Fibroblast of the aortic adventitia (primary cell): Measurements from ENCODE around the gene PIM3. TPM values are rescaled to one million over a fixed set of nuclear protein-coding genes. Genes with fewer than 3 reads are reported as not detected.

ENCODE experiments used
- DNase-seq: peaks from one replicate; pipeline ENCODE4 v3.0.0-alpha.2; 2010; ENCODE audit warnings: low read depth
- H3K4me3 ChIP-seq: 2 replicates; pipeline ENCODE4 v1.5.1; 2011; ENCODE audit warnings: low read depth, mild to moderate bottlenecking, control low read depth, low read length, moderate library complexity
- total RNA-seq: library from RNA; depleted of rRNA; stranded (reverse); fragments of >200 nt; gene quantifications from 2 replicates; pipeline ENCODE4 v1.2.3, GENCODE V29; 2012; ENCODE audit warnings: low replicate concordance
- TF ChIP-seq, protein P1 (sequence below): IDR thresholded peaks from 2 replicates; pipeline ENCODE4 v1.5.1; 2011; ENCODE audit warnings: mild to moderate bottlenecking, low read length, control low read depth, inconsistent platforms; ENCODE audit not compliant: insufficient read depth

Gene PIM3
- total RNA-seq, 1 donor, result 15.2 TPM

DNA sequence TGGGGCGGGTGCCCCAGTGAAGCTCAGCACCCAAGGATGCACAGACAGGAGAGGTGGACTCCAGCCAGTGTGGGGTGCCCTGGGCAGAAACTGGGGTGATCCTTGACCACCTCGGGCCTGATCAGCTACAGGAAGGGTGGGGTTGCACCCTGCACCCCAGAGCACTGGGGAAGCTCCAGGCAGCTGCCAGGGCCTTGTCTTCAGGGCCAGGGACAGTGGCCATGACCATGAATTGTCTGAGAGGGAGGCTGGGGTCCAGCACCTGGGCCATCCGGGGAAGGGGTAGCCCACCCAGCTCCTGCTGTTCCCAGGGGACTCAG, 34.4 kb downstream of the PIM3 start:
- TF ChIP-seq, protein P1, sequence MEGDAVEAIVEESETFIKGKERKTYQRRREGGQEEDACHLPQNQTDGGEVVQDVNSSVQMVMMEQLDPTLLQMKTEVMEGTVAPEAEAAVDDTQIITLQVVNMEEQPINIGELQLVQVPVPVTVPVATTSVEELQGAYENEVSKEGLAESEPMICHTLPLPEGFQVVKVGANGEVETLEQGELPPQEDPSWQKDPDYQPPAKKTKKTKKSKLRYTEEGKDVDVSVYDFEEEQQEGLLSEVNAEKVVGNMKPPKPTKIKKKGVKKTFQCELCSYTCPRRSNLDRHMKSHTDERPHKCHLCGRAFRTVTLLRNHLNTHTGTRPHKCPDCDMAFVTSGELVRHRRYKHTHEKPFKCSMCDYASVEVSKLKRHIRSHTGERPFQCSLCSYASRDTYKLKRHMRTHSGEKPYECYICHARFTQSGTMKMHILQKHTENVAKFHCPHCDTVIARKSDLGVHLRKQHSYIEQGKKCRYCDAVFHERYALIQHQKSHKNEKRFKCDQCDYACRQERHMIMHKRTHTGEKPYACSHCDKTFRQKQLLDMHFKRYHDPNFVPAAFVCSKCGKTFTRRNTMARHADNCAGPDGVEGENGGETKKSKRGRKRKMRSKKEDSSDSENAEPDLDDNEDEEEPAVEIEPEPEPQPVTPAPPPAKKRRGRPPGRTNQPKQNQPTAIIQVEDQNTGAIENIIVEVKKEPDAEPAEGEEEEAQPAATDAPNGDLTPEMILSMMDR, result no peak
- no peak for DNase-seq
- H3K4me3 ChIP-seq, result no peak overlapping the region

DNA sequence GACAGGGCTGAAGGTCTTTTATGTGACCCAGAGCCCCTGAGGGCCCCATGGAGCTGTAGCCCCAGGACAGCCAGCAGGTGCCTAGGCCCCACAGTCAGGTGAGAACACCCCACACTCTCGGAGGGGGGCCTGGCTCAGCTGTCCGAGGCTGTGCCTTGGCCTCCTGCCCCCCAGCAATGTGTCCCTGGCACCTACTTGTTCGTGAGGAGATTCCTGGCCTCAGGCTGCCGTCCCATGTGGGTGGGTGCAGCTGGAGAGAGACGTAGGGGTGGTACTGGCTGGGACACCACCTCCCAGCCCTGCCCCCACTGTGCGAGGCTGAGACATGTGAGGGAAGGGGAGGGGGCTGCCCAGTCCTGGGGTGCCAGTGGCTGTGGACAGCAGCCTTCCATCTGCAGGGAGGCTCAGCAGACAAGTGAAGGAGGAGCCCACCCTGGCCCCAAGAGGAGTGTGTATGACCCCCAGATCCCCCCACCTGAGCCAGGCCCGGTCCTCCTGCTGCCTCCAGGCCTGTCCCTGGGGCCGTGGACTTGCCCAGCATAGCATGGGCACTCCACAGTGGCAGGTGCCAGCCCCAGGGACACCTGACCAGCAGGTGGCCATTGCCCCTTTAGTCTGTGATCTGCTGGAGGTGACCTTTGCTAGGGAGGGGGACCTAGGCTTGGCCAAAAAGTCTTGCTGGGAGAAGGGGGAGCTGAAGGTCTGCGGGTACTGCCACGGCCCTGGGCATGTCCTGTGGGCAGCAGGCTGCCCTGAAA, 35.0 kb downstream of the PIM3 start:
- TF ChIP-seq, protein P1, result no peak
- H3K4me3 ChIP-seq, result no peak overlapping the region
- DNase-seq, result no peak

- TF ChIP-seq, protein P1, result no peak
- H3K4me3 ChIP-seq, result no peak overlapping the region
- DNase-seq, result no peak
These were observed 35.5 kb downstream of the PIM3 start for GRCh38 chr22:49996119-49996517.

DNA sequence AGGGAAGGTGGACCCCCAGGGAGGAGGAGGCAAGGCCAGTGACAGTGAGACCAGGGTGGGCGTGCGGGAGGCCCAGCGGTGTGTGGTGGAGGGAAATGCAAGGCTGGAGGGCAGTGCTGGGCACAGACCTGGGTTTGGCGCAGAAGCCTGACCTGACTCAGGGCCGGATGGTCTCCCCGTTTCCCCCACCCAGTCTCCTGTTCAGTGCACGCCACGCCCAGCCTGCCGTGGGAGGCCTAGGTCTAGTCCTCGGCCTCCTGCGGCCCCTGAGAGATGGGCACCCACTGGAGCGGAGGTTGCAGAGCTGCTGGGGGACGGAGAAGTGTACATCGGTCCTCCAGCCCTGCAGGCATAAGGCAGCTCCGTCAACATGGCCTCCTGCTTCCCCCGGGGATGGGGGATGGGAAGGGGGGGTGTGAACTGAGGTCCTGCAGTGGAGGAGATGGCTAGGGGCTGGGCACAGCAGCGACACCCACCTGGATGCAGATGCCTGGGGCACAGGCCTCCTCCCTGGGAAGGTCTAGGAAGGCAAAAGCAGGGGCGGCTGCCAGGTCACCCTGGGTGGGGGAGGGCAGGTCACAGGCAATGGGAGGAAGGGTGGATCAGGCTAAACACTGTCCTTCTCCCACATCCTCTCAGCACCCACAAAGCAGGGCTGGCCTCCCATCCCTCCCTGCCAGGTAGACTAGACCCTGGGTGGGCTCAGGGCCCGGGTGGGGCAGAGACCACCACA, 36.1 kb downstream of the PIM3 start:
- TF ChIP-seq, protein P1, result no peak
- no peak for DNase-seq
- no peak overlapping the region for H3K4me3 ChIP-seq

- no peak for DNase-seq
- no peak overlapping the region for H3K4me3 ChIP-seq
- TF ChIP-seq, protein P1, result no peak
These were observed 36.7 kb downstream of the PIM3 start for GRCh38 chr22:49997251-49997599.

DNA sequence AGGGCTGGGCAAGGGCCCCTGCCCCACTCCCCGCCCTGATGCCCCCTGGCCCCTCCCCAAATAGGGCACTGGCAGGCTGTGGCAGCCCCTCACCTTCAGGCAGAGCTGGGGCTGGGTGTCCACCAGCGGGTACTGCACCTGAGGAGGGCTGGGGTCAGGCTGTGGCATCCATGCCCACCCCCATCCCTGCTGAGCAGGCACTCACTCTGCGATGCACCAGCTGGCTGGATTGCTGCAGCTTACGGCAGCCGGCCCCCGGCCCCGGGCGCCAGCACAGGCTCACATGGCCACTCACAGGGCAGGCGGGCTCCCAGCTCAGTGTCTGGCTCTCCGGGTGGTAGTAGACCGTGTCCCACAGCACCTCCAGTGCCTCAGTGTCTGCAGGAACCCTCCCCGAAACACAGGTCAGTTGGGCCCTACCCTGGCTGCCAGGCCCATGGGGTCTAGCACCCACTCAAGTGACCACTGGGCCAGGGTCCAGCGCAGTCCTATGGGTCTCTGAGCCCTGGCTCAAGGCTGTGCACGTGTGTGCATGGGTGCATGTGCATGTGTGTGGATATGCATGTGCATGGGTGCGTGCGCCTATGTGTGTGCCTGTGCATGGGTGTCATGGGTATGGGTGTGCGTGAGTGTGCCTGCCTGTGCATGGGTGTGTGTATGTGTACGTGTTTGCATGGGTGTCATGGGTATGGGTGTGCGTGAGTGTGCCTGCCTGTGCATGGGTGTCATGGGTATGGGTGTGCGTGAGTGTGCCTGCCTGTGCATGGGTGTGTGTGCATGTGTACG, 37.6 kb downstream of the PIM3 start:
- no peak overlapping the region for H3K4me3 ChIP-seq
- TF ChIP-seq, protein P1, result no peak
- DNase-seq, result no peak
